Endothelial cell of umbilical vein (primary cell): Measurements from ENCODE around the gene KRTAP10-7. TPM values are rescaled to one million over a fixed set of nuclear protein-coding genes. Genes with fewer than 3 reads are reported as not detected.

Experiments
- BruUV-seq: library from RNA; stranded (reverse); fragments of 400-500 nt; replicated peaks from 2 replicates; lab custom pipeline; 2021; lab: Mats Ljungman, UMichigan
- CTCF ChIA-PET: fragments of 300-600, 350-600 bp; sonication (Branson Sonifier 250); formaldehyde crosslinking; loops from one replicate; lab custom pipeline; 2021; ENCODE audit warnings: antibody characterized with exemption, inconsistent platforms; lab: Charles Lee
- POLR2A ChIA-PET: fragments of 300-600, 350-600 bp; sonication (Branson Sonifier 250); formaldehyde crosslinking; loops from one replicate; lab custom pipeline; 2021; ENCODE audit warnings: antibody characterized with exemption, inconsistent platforms; lab: Charles Lee
- DNase-seq: peaks from one replicate; pipeline ENCODE4 v3.0.0-alpha.2; 2011; ENCODE audit warnings: low read depth, low spot score
- FAIRE-seq: peaks from 2 replicates; lab custom pipeline; 2011; peaks lifted over from hg19 to GRCh38; lab: Jason Lieb, UNC
- H2AFZ ChIP-seq: 2 replicates; pipeline ENCODE4 v1.6.0; 2012; ENCODE audit warnings: low read depth, low read length, control low read depth, inconsistent platforms
- H3K27ac ChIP-seq: 2 replicates; pipeline ENCODE4 v1.5.1; 2011; ENCODE audit warnings: low read depth, mild to moderate bottlenecking, control low read depth, low read length, moderate library complexity; ENCODE audit not compliant: insufficient read depth
- H3K27me3 ChIP-seq, 2 experiments: 2 replicates each; pipeline versions ENCODE4 v1.6.0 to v1.6.1; 2011; ENCODE audit warnings: low read length in 2 of 2, mixed read lengths in 1 of 2; ENCODE audit not compliant: control insufficient read depth in 2 of 2, insufficient read depth in 2 of 2
- H3K36me3 ChIP-seq, 2 experiments: 2 replicates in 1 of 2; 3 replicates in 1 of 2; pipeline ENCODE4 v1.5.1; 2011; ENCODE audit warnings: low read length in 2 of 2, mild to moderate bottlenecking in 1 of 2, moderate library complexity in 1 of 2; ENCODE audit not compliant: control insufficient read depth in 2 of 2, insufficient read depth in 2 of 2; ENCODE audit errors: extremely low read depth in 1 of 2
- H3K4me1 ChIP-seq: 3 replicates; pipeline ENCODE4 v1.5.1; 2011; ENCODE audit warnings: mild to moderate bottlenecking, low read length; ENCODE audit not compliant: control insufficient read depth, insufficient read depth; ENCODE audit errors: extremely low read depth
- H3K4me2 ChIP-seq: 2 replicates; pipeline ENCODE4 v1.6.1; 2011; ENCODE audit warnings: low read length, control low read depth, mixed read lengths; ENCODE audit not compliant: insufficient read depth
- H3K4me3 ChIP-seq, 3 experiments: fragments of 200-600 bp in 1 of 3; sonication (generic), shearing (Covaris generic) in 1 of 3; replicated peaks in 1 of 3; 2 replicates each; pipeline ENCODE4 v1.5.1; 2011 to 2016; ENCODE audit warnings: control low read depth in 3 of 3, low read length in 3 of 3, mild to moderate bottlenecking in 2 of 3, inconsistent platforms in 1 of 3, low read depth in 1 of 3, moderate library complexity in 1 of 3; ENCODE audit not compliant: insufficient read depth in 1 of 3
- H3K79me2 ChIP-seq: 2 replicates; pipeline ENCODE4 v1.6.0; 2012; ENCODE audit warnings: low read length, inconsistent platforms; ENCODE audit not compliant: control insufficient read depth, insufficient read depth
- H3K9ac ChIP-seq: replicated peaks from 2 replicates; pipeline ENCODE3; 2011; ENCODE audit warnings: low read length, control low read depth; ENCODE audit not compliant: insufficient read depth; ENCODE audit errors: extremely low read depth
- H3K9me1 ChIP-seq: replicated peaks from 3 replicates; pipeline ENCODE4 v1.6.0; 2011; ENCODE audit warnings: mild to moderate bottlenecking, low read length; ENCODE audit not compliant: control insufficient read depth, insufficient read depth; ENCODE audit errors: extremely low read depth
- H3K9me3 ChIP-seq: replicated peaks from 2 replicates; pipeline ENCODE4 v1.5.1; 2012; ENCODE audit warnings: low read length, inconsistent platforms; ENCODE audit not compliant: control insufficient read depth, insufficient read depth
- H4K20me1 ChIP-seq: replicated peaks from 2 replicates; pipeline ENCODE3; 2011; ENCODE audit warnings: mild to moderate bottlenecking, low read length; ENCODE audit not compliant: control insufficient read depth, insufficient read depth; ENCODE audit errors: extremely low read depth
- EZH2 ChIP-seq: IDR thresholded peaks from 2 replicates; pipeline ENCODE4 v1.6.1; 2012; ENCODE audit warnings: borderline replicate concordance, low read depth, mild to moderate bottlenecking, moderate library complexity, low read length, inconsistent platforms; ENCODE audit not compliant: severe bottlenecking
- FOS ChIP-seq: IDR thresholded peaks from 2 replicates; pipeline ENCODE4 v1.6.1; 2011; ENCODE audit warnings: mild to moderate bottlenecking, low read length, moderate library complexity, borderline replicate concordance; ENCODE audit not compliant: insufficient read depth
- GATA2 ChIP-seq: IDR thresholded peaks from 2 replicates; pipeline ENCODE4 v1.7.0; 2011; ENCODE audit warnings: low read depth, mild to moderate bottlenecking, moderate library complexity, mixed read lengths, low read length; ENCODE audit not compliant: insufficient read length, insufficient read depth
- JUN ChIP-seq: IDR thresholded peaks from 2 replicates; pipeline ENCODE4 v1.6.1; 2011; ENCODE audit warnings: borderline replicate concordance, low read depth; ENCODE audit not compliant: insufficient read length, insufficient read depth
- MYC ChIP-seq: IDR thresholded peaks from one replicate; pipeline ENCODE4 v1.6.1; 2011; ENCODE audit warnings: mild to moderate bottlenecking, low read depth, low read length
- POLR2A ChIP-seq: IDR thresholded peaks from 2 replicates; pipeline ENCODE4 v1.6.1; 2012; ENCODE audit warnings: low read depth, mild to moderate bottlenecking, control low read depth, low read length
- POLR2AphosphoS5 ChIP-seq: IDR thresholded peaks from 2 replicates; pipeline ENCODE4 v1.6.1; 2012; ENCODE audit warnings: low read depth, mild to moderate bottlenecking, control low read depth, low read length, moderate library complexity; ENCODE audit not compliant: insufficient read depth
- dilution Hi-C: fragments of 300-500 bp; cut with MboI; formaldehyde crosslinking; loops from one replicate; pipeline ENCODE4 v1.15.0; 2019; ENCODE audit warnings: low sequenced_read_pairs; ENCODE audit not compliant: extremely low pct_ligation_motif_present
- intact Hi-C: fragments of 100-400 bp; cut with micrococcal nuclease; formaldehyde crosslinking; loops from one replicate; pipeline ENCODE4 v1.10.0; 2022
- polyA plus RNA-seq, 4 experiments: library from polyadenylated mRNA; depleted of rRNA in 3 of 4; stranded (reverse) in 3 of 4; unstranded in 1 of 4; fragments of >200 nt; gene quantifications; 2 replicates each; pipeline versions ENCODE4 v1.2.1 to v1.2.3, GENCODE V29; 2011 to 2012; ENCODE audit warnings: missing spikeins in 1 of 4
- total RNA-seq: library from RNA; stranded (reverse); gene quantifications from 2 replicates; pipeline ENCODE4 v1.2.3, GENCODE V29; 2021
- TF ChIP-seq, protein P1 (sequence below): IDR thresholded peaks from 2 replicates; pipeline ENCODE4 v1.6.1; 2011; ENCODE audit not compliant: insufficient read depth, insufficient read length
- TF ChIP-seq, protein P2 (sequence below), 2 donors: IDR thresholded peaks; 1 replicate in 1 of 2; 2 replicates in 1 of 2; pipeline ENCODE4 v1.5.1; 2011; ENCODE audit warnings: low read length in 2 of 2, mild to moderate bottlenecking in 2 of 2, moderate library complexity in 2 of 2, control low read depth in 1 of 2, inconsistent platforms in 1 of 2, low read depth in 1 of 2; ENCODE audit not compliant: insufficient read depth in 1 of 2; ENCODE audit errors: extremely low read depth in 1 of 2

Gene KRTAP10-7
- total and polyA plus RNA-seq, 2 donors (not counting 3 experiments of a cell fraction or from before 2014, with no cell fraction given), result not detected

DNA sequence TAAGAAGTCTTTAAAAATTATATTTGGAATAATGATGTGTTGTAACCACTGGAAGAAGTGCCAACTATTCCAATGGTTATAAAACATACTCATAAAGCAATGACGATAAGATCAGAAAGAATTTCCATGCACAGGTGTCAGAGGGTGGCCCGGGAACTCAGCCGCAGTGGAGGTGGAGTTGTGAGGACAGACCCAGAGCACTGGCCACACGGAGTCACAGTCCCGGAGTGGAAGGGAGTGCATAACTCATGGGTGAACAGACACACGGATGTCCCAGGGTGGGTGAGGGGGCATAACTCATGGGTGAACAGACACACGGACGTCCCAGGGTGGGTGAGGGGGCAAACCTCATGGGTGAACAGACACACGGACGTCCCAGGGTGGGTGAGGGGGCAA, 24.4 kb upstream of the KRTAP10-7 start:
- Histone ChIP-seq H3K4me3 (no peak overlapping the region), H3K36me3 (no peaks in the 10 kb centered on the region), H3K4me2 (no peak overlapping the region), H4K20me1 (no peaks in the 10 kb centered on the region), H3K27me3 (no peaks in the 10 kb centered on the region), H3K9me1 (no peaks in the 10 kb centered on the region), H2AFZ (no peak overlapping the region), H3K4me1 (no peaks in the 10 kb centered on the region), H3K9me3 (no peaks in the 10 kb centered on the region), H3K27ac (no peak overlapping the region), H3K9ac (no peak overlapping the region), H3K79me2 (no peaks in the 10 kb centered on the region)
- intact Hi-C loops, result no loop called here
- DNase-seq, result no peak
- dilution Hi-C loops, result no loop called here
- TF ChIP-seq FOS, result no peak
- no peak for TF ChIP-seq MYC
- TF ChIP-seq POLR2A, result no peak
- TF ChIP-seq, protein P1, sequence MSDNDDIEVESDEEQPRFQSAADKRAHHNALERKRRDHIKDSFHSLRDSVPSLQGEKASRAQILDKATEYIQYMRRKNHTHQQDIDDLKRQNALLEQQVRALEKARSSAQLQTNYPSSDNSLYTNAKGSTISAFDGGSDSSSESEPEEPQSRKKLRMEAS, result no peak
- no peak for TF ChIP-seq GATA2
- TF ChIP-seq EZH2, result no peak
- TF ChIP-seq, protein P2, sequence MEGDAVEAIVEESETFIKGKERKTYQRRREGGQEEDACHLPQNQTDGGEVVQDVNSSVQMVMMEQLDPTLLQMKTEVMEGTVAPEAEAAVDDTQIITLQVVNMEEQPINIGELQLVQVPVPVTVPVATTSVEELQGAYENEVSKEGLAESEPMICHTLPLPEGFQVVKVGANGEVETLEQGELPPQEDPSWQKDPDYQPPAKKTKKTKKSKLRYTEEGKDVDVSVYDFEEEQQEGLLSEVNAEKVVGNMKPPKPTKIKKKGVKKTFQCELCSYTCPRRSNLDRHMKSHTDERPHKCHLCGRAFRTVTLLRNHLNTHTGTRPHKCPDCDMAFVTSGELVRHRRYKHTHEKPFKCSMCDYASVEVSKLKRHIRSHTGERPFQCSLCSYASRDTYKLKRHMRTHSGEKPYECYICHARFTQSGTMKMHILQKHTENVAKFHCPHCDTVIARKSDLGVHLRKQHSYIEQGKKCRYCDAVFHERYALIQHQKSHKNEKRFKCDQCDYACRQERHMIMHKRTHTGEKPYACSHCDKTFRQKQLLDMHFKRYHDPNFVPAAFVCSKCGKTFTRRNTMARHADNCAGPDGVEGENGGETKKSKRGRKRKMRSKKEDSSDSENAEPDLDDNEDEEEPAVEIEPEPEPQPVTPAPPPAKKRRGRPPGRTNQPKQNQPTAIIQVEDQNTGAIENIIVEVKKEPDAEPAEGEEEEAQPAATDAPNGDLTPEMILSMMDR (IDR thresholded peaks at IDR 0.05; ENCODE audit: extremely low read depth in 1 of 2, insufficient read depth in 1 of 2, low read depth in 1 of 2, low read length in 2 of 2), result no peak
- no peak for TF ChIP-seq JUN
- no peak for TF ChIP-seq POLR2AphosphoS5
- BruUV-seq, result no TSS peak
- ChIA-PET CTCF (no interaction called here), POLR2A (no interaction called here)
- no peak for FAIRE-seq
